Activated T-helper 17 cell treated with anti-CD3 and anti-CD28 coated beads, Interleukin-2, amount 50 U/mL, for 72 hours (primary cell): ENCODE results near the gene HSPA12B. TPM values are rescaled to one million over a fixed set of nuclear protein-coding genes. Genes with fewer than 3 reads are reported as not detected.
A peak's percentile ranks its signal among the peaks of the same experiment; 100 is the strongest.

ENCODE experiments used
- ATAC-seq: fragments of 150-1000 bp; cut with Tn5 transposase; replicated peaks from 2 replicates; pipeline ENCODE4 v1.10.0; 2021; ENCODE audit warnings: mild to moderate bottlenecking, moderate library complexity
- H3K27ac Mint-ChIP-seq: one replicate; pipeline ENCODE4 v1.8.0; 2022; ENCODE audit warnings: mixed read lengths
- H3K27me3 Mint-ChIP-seq: one replicate; pipeline ENCODE4 v1.8.0; 2022; ENCODE audit warnings: mixed read lengths
- H3K36me3 Mint-ChIP-seq: one replicate; pipeline ENCODE4 v1.8.0; 2022; ENCODE audit warnings: low read depth, mild to moderate bottlenecking, mixed read lengths
- H3K4me1 Mint-ChIP-seq: one replicate; pipeline ENCODE4 v1.8.0; 2022; ENCODE audit warnings: mixed read lengths
- H3K4me3 Mint-ChIP-seq: one replicate; pipeline ENCODE4 v1.8.0; 2022; ENCODE audit warnings: mild to moderate bottlenecking, mixed read lengths
- H3K9me3 Mint-ChIP-seq: one replicate; pipeline ENCODE4 v1.8.0; 2022; ENCODE audit warnings: mixed read lengths
- total RNA-seq, 2 donors: library from RNA; stranded (reverse); gene quantifications; one replicate each; pipeline ENCODE4 v1.2.3, GENCODE V29; 2022

Gene HSPA12B
- total RNA-seq, 2 donors from 2014 or later: not detected

- Mint-ChIP-seq H3K9me3 (no peaks in the 10 kb centered on the region), H3K36me3 (peaks cover 17% of the 10 kb centered on the region), H3K27ac (no peak overlapping the region), H3K27me3 (no peaks in the 10 kb centered on the region), H3K4me3 (no peak overlapping the region), H3K4me1 (no peaks in the 10 kb centered on the region)
- no peak for ATAC-seq
These were observed 21.8 kb downstream of the HSPA12B start for GRCh38 chr20:3754276-3754630.

- H3K27ac Mint-ChIP-seq: peak overlapping the region; percentile 43
These were observed 22.8 kb downstream of the HSPA12B start for GRCh38 chr20:3755269-3755668.

GRCh38 chr20:3755814-3756480 is 23.5 kb downstream of the HSPA12B start:
- H3K4me3 Mint-ChIP-seq: no peak overlapping the region
- H3K36me3 Mint-ChIP-seq: peaks cover 17% of the 10 kb centered on the region
- H3K4me1 Mint-ChIP-seq: no peaks in the 10 kb centered on the region
- peak overlapping the region; percentile 43 for H3K27ac Mint-ChIP-seq
- ATAC-seq: no peak
- no peaks in the 10 kb centered on the region for H3K9me3 Mint-ChIP-seq
- H3K27me3 Mint-ChIP-seq: no peaks in the 10 kb centered on the region

More at GRCh38 chr20:3755269-3755668, 22.8 kb downstream of the HSPA12B start:
- H3K4me3 Mint-ChIP-seq: no peak overlapping the region
- ATAC-seq: no peak
- no peaks in the 10 kb centered on the region for H3K27me3 Mint-ChIP-seq
- no peaks in the 10 kb centered on the region for H3K4me1 Mint-ChIP-seq
- H3K9me3 Mint-ChIP-seq: no peaks in the 10 kb centered on the region
- H3K36me3 Mint-ChIP-seq: peaks cover 17% of the 10 kb centered on the region

GRCh38 chr20:3757268-3757667 is 24.8 kb downstream of the HSPA12B start:
- Mint-ChIP-seq H3K9me3 (no peaks in the 10 kb centered on the region), H3K27me3 (no peaks in the 10 kb centered on the region), H3K27ac (no peak overlapping the region), H3K4me3 (no peak overlapping the region), H3K4me1 (no peaks in the 10 kb centered on the region), H3K36me3 (peaks cover 23% of the 10 kb centered on the region)
- ATAC-seq: no peak

- H3K27ac Mint-ChIP-seq: no peak overlapping the region
These were observed 26.1 kb downstream of the HSPA12B start for GRCh38 chr20:3758566-3758965.

GRCh38 chr20:3759316-3759823 is 26.9 kb downstream of the HSPA12B start:
- no peak for ATAC-seq
- no peaks in the 10 kb centered on the region for H3K27me3 Mint-ChIP-seq
- peak overlapping the region; percentile 12 for H3K27ac Mint-ChIP-seq
- peaks cover 23% of the 10 kb centered on the region for H3K36me3 Mint-ChIP-seq
- H3K9me3 Mint-ChIP-seq: no peaks in the 10 kb centered on the region
- H3K4me3 Mint-ChIP-seq: no peak overlapping the region
- no peaks in the 10 kb centered on the region for H3K4me1 Mint-ChIP-seq

More at GRCh38 chr20:3758566-3758965, 26.1 kb downstream of the HSPA12B start:
- Mint-ChIP-seq H3K4me1 (no peaks in the 10 kb centered on the region), H3K4me3 (no peak overlapping the region), H3K36me3 (peaks cover 23% of the 10 kb centered on the region), H3K27me3 (no peaks in the 10 kb centered on the region), H3K9me3 (no peaks in the 10 kb centered on the region)
- no peak for ATAC-seq

- ATAC-seq: no peak
- no peaks in the 10 kb centered on the region for H3K4me1 Mint-ChIP-seq
- peak overlapping the region; percentile 12 for H3K27ac Mint-ChIP-seq
- no peaks in the 10 kb centered on the region for H3K9me3 Mint-ChIP-seq
- peaks cover 23% of the 10 kb centered on the region for H3K36me3 Mint-ChIP-seq
- H3K27me3 Mint-ChIP-seq: no peaks in the 10 kb centered on the region
- H3K4me3 Mint-ChIP-seq: no peak overlapping the region
These were observed 27.4 kb downstream of the HSPA12B start for GRCh38 chr20:3759884-3760283.

- Mint-ChIP-seq H3K27ac (no peak overlapping the region), H3K9me3 (no peaks in the 10 kb centered on the region), H3K27me3 (no peaks in the 10 kb centered on the region), H3K4me1 (no peaks in the 10 kb centered on the region), H3K36me3 (peaks cover 23% of the 10 kb centered on the region), H3K4me3 (no peak overlapping the region)
- ATAC-seq: no peak
These were observed 28.3 kb downstream of the HSPA12B start for GRCh38 chr20:3760655-3761348.

- peaks cover 8% of the 10 kb centered on the region for H3K4me1 Mint-ChIP-seq
- H3K27ac Mint-ChIP-seq: no peak overlapping the region
- H3K9me3 Mint-ChIP-seq: no peaks in the 10 kb centered on the region
- no peak for ATAC-seq
- no peaks in the 10 kb centered on the region for H3K27me3 Mint-ChIP-seq
- H3K4me3 Mint-ChIP-seq: no peak overlapping the region
- H3K36me3 Mint-ChIP-seq: peaks cover 7% of the 10 kb centered on the region
These were observed 31.5 kb downstream of the HSPA12B start for GRCh38 chr20:3763671-3764601.

- no peaks in the 10 kb centered on the region for H3K27me3 Mint-ChIP-seq
- peaks cover 7% of the 10 kb centered on the region for H3K36me3 Mint-ChIP-seq
- peaks cover 12% of the 10 kb centered on the region for H3K4me1 Mint-ChIP-seq
- no peak for ATAC-seq
- no peaks in the 10 kb centered on the region for H3K9me3 Mint-ChIP-seq
- no peak overlapping the region for H3K27ac Mint-ChIP-seq
- H3K4me3 Mint-ChIP-seq: no peak overlapping the region
These were observed 32.2 kb downstream of the HSPA12B start for GRCh38 chr20:3764659-3765058.

GRCh38 chr20:3765171-3765882 is 32.8 kb downstream of the HSPA12B start:
- peaks cover 12% of the 10 kb centered on the region for H3K4me1 Mint-ChIP-seq
- H3K9me3 Mint-ChIP-seq: no peaks in the 10 kb centered on the region
- no peaks in the 10 kb centered on the region for H3K27me3 Mint-ChIP-seq
- H3K4me3 Mint-ChIP-seq: peak overlapping the region; percentile 89
- peaks cover 7% of the 10 kb centered on the region for H3K36me3 Mint-ChIP-seq
- no peak overlapping the region for H3K27ac Mint-ChIP-seq
- ATAC-seq: no peak

GRCh38 chr20:3766422-3767109 is 34.1 kb downstream of the HSPA12B start:
- H3K4me3 Mint-ChIP-seq: peak overlapping the region; percentile 89
- peak overlapping the region; percentile 83 for H3K27ac Mint-ChIP-seq
- no peaks in the 10 kb centered on the region for H3K9me3 Mint-ChIP-seq
- H3K36me3 Mint-ChIP-seq: peaks cover 5% of the 10 kb centered on the region
- H3K27me3 Mint-ChIP-seq: no peaks in the 10 kb centered on the region
- ATAC-seq: no peak
- peaks cover 12% of the 10 kb centered on the region for H3K4me1 Mint-ChIP-seq

- Mint-ChIP-seq H3K36me3 (peaks cover under 1% of the 10 kb centered on the region), H3K27ac (peak overlapping the region; percentile 83), H3K27me3 (no peaks in the 10 kb centered on the region), H3K4me3 (peak overlapping the region; percentile 89), H3K4me1 (peaks cover 12% of the 10 kb centered on the region), H3K9me3 (no peaks in the 10 kb centered on the region)
- no peak for ATAC-seq
These were observed 34.6 kb downstream of the HSPA12B start for GRCh38 chr20:3767110-3767426.
